Measurements from ENCODE around the gene LYRM4.

DNA sequence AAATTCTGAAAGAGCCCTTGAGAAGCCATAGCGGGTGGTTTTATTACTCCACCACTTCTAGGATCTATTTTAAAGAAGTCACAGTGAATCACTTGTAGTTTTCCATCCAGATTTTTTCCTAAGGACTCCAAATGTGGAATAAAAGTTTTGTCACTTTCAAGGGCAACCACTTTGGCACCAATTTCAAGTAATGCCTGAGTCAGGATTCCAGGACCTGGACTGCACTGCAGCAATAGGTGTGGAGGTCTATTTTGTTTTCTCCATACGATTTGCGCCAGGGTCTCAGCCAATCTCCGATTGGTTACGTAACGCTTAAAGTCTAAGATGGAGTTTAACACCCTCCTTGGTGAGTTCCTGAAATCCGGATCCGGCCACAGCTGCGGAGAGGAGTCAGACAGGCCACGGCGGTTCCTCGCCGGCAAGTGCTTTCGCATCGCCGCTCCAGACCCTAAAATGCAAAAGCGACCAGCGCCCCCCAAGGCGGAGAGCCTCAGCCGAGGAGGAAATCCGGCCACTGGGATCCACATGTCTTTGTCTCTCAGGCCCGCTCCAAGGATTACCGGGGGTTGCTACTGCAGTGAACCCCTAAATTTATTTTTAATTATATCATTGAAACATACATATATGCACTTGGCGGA is 194.2 kb downstream of the LYRM4 start:
- TF ChIP-seq POLR2A (IDR thresholded peaks at IDR 0.05; ENCODE audit: low read length): no peak
- TF ChIP-seq GATA1 (IDR thresholded peaks at IDR 0.05; ENCODE audit: low read depth, low read length): no peak

Data from erythroblast (primary cell).